Fibroblast of the conjunctiva (primary cell): ENCODE data around the gene KAT8.
A peak's percentile ranks its signal among the peaks of the same experiment; 100 is the strongest.
"Not testable (repeated sequence)": the region's sequence is repeated elsewhere in the genome, so short reads cannot be mapped to it uniquely, and the experiment has no call there.

Experiments
- DNase-seq: peaks from one replicate; pipeline ENCODE4 v3.0.0-alpha.2; 2010; ENCODE audit warnings: low read depth

The KAT8 gene

GRCh38 chr16:31083981-31084380 is 33.5 kb upstream of the KAT8 start:
- DNase-seq, result no peak

- DNase-seq, result no peak
Observed at GRCh38 chr16:31084584-31085302, 32.7 kb upstream of the KAT8 start.

- DNase-seq, result no peak
Observed at GRCh38 chr16:31085411-31085810, 32.1 kb upstream of the KAT8 start.

GRCh38 chr16:31085873-31086628 is 31.4 kb upstream of the KAT8 start:
- DNase-seq, result no peak

- no peak for DNase-seq
Observed at GRCh38 chr16:31086629-31086906, 30.9 kb upstream of the KAT8 start.

GRCh38 chr16:31087481-31087880 is 30.0 kb upstream of the KAT8 start:
- no peak for DNase-seq

- no peak for DNase-seq
Observed at GRCh38 chr16:31087971-31088370, 29.5 kb upstream of the KAT8 start.

- no peak for DNase-seq
Observed at GRCh38 chr16:31088459-31089183, 28.8 kb upstream of the KAT8 start, which contains the start of gene PRSS53. Gene PRSS53, minus strand, starts transcription at chr16:31088943. Its CDS starts 134 bp downstream, at chr16:31088809.

GRCh38 chr16:31089199-31089598 is 28.3 kb upstream of the KAT8 start:
- no peak for DNase-seq

- DNase-seq, result no peak
Observed at GRCh38 chr16:31090540-31090939, 26.9 kb upstream of the KAT8 start.

GRCh38 chr16:31092330-31092729 is 25.1 kb upstream of the KAT8 start:
- no peak for DNase-seq

GRCh38 chr16:31093132-31093703 is 24.2 kb upstream of the KAT8 start:
- DNase-seq, result no peak

- DNase-seq, result no peak
Observed at GRCh38 chr16:31094088-31094423, 23.4 kb upstream of the KAT8 start.

GRCh38 chr16:31094424-31095120 is 22.9 kb upstream of the KAT8 start, which contains the start of gene VKORC1:
Gene VKORC1, minus strand, starts transcription at chr16:31094797. Its CDS starts 68 bp downstream, at chr16:31094729.
- peak; percentile 96 for DNase-seq

GRCh38 chr16:31099860-31100638 is 17.4 kb upstream of the KAT8 start:
- no peak for DNase-seq

GRCh38 chr16:31100876-31101641 is 16.4 kb upstream of the KAT8 start:
- not testable (repeated sequence) for DNase-seq

- peak; percentile 31 for DNase-seq
Observed at GRCh38 chr16:31105677-31106213, 11.7 kb upstream of the KAT8 start.

- no peak for DNase-seq
Observed at GRCh38 chr16:31106509-31107464, 10.7 kb upstream of the KAT8 start.

- DNase-seq, result no peak
Observed at GRCh38 chr16:31107465-31107867, 10.0 kb upstream of the KAT8 start.
